IMR-90 (cell line): ENCODE data around the gene TF. TPM values are rescaled to one million over a fixed set of nuclear protein-coding genes. Genes with fewer than 3 reads are reported as not detected.
"Not testable (repeated sequence)": the region's sequence is repeated elsewhere in the genome, so short reads cannot be mapped to it uniquely, and the experiment has no call there.

Experiments
- ATAC-seq: fragments of 200-7000 bp; cut with Tn5 transposase; 2 replicates; pipeline ENCODE4 v1.9.1; 2020; ENCODE audit warnings: low read depth, mild to moderate bottlenecking, moderate library complexity
- BruUV-seq: library from RNA; stranded (reverse); fragments of 400-500 nt; replicated peaks from 2 replicates; lab custom pipeline; 2021; lab: Mats Ljungman, UMichigan
- CTCF ChIA-PET: fragments of 300-600 bp; formaldehyde crosslinking; extraction: SDS; loops from one replicate; lab custom pipeline; 2021; ENCODE audit warnings: antibody characterized with exemption; lab: Yijun Ruan, JAX
- POLR2A ChIA-PET: fragments of 300-600 bp; sonication (Branson Sonifier 250); formaldehyde crosslinking; loops from one replicate; lab custom pipeline; 2022; ENCODE audit warnings: antibody characterized with exemption; ENCODE audit not compliant: unreplicated experiment; lab: Charles Lee
- DNase-seq: peaks from one replicate; pipeline ENCODE4 v3.0.0; 2013
- H2AFZ ChIP-seq: replicated peaks from 2 replicates; pipeline ENCODE3; 2013; ENCODE audit warnings: low read length, mild to moderate bottlenecking; ENCODE audit not compliant: poor library complexity
- H2AK5ac ChIP-seq: 2 replicates; pipeline ENCODE4 v1.6.1; 2013; ENCODE audit warnings: low read depth, low read length, inconsistent platforms
- H2AK9ac ChIP-seq: replicated peaks from 2 replicates; pipeline ENCODE3; 2013; ENCODE audit warnings: mild to moderate bottlenecking, low read depth, low read length, moderate library complexity; ENCODE audit not compliant: poor library complexity
- H2BK120ac ChIP-seq: 2 replicates; pipeline ENCODE4 v1.6.1; 2013; ENCODE audit warnings: low read depth, low read length, inconsistent platforms
- H2BK15ac ChIP-seq: 3 replicates; pipeline ENCODE4 v1.6.1; 2013; ENCODE audit warnings: low read depth, low read length, inconsistent platforms
- H2BK20ac ChIP-seq: 2 replicates; pipeline ENCODE4 v1.6.1; 2013; ENCODE audit warnings: low read depth, mild to moderate bottlenecking, inconsistent platforms, low read length, moderate library complexity
- H2BK5ac ChIP-seq: 2 replicates; pipeline ENCODE4 v1.6.1; 2013; ENCODE audit warnings: mild to moderate bottlenecking, low read depth, low read length, inconsistent platforms; ENCODE audit not compliant: poor library complexity, severe bottlenecking
- H3K14ac ChIP-seq: replicated peaks from 2 replicates; pipeline ENCODE4 v1.6.1; 2013; ENCODE audit warnings: low read depth, low read length, inconsistent platforms
- H3K18ac ChIP-seq: 2 replicates; pipeline ENCODE4 v1.6.1; 2013; ENCODE audit warnings: low read depth, low read length, control low read depth
- H3K23ac ChIP-seq: 2 replicates; pipeline ENCODE4 v1.6.1; 2013; ENCODE audit warnings: low read depth, low read length, inconsistent platforms
- H3K27ac ChIP-seq: 2 replicates; pipeline ENCODE4 v1.5.1; 2013; ENCODE audit warnings: mild to moderate bottlenecking, control low read depth, low read length; ENCODE audit not compliant: insufficient read depth
- H3K27me3 ChIP-seq: 2 replicates; pipeline ENCODE4 v1.6.1; 2013; ENCODE audit warnings: low read length; ENCODE audit not compliant: control insufficient read depth, insufficient read depth
- H3K36me3 ChIP-seq: 2 replicates; pipeline ENCODE4 v1.6.1; 2013; ENCODE audit warnings: low read length, mixed read lengths; ENCODE audit not compliant: control insufficient read depth, insufficient read depth
- H3K4ac ChIP-seq: 2 replicates; pipeline ENCODE4 v1.6.1; 2013; ENCODE audit warnings: low read depth, low read length, inconsistent platforms
- H3K4me1 ChIP-seq: 2 replicates; pipeline ENCODE4 v1.6.1; 2013; ENCODE audit warnings: low read length, mixed read lengths; ENCODE audit not compliant: control insufficient read depth, insufficient read depth
- H3K4me2 ChIP-seq: 2 replicates; pipeline ENCODE4 v1.6.1; 2013; ENCODE audit warnings: low read depth, mild to moderate bottlenecking, control low read depth, low read length, moderate library complexity
- H3K4me3 ChIP-seq: 2 replicates; pipeline ENCODE4 v1.5.1; 2013; ENCODE audit warnings: low read depth, mild to moderate bottlenecking, control low read depth, low read length, moderate library complexity; ENCODE audit not compliant: insufficient read depth
- H3K56ac ChIP-seq: 2 replicates; pipeline ENCODE4 v1.6.1; 2013; ENCODE audit warnings: low read length, inconsistent platforms; ENCODE audit not compliant: insufficient read depth; ENCODE audit errors: extremely low read depth
- H3K79me1 ChIP-seq, 2 experiments: 2 replicates each; pipeline ENCODE4 v1.6.1; 2013; ENCODE audit warnings: low read length in 2 of 2, inconsistent platforms in 1 of 2, low read depth in 1 of 2
- H3K9ac ChIP-seq: 2 replicates; pipeline ENCODE4 v1.6.1; 2013; ENCODE audit warnings: low read depth, low read length, control low read depth
- H3K9me1 ChIP-seq: 2 replicates; pipeline ENCODE4 v1.6.1; 2013; ENCODE audit warnings: low read length, inconsistent platforms; ENCODE audit not compliant: insufficient read depth
- H3K9me3 ChIP-seq: 2 replicates; pipeline ENCODE4 v1.6.1; 2013; ENCODE audit warnings: low read length; ENCODE audit not compliant: control insufficient read depth, insufficient read depth
- H4K20me1 ChIP-seq: 2 replicates; pipeline ENCODE4 v1.6.1; 2013; ENCODE audit warnings: low read length, inconsistent platforms; ENCODE audit not compliant: insufficient read depth
- H4K5ac ChIP-seq: 2 replicates; pipeline ENCODE4 v1.6.1; 2013; ENCODE audit warnings: mild to moderate bottlenecking, low read depth, low read length, control low read depth
- H4K8ac ChIP-seq, 2 experiments: 2 replicates each; pipeline ENCODE4 v1.6.1; 2013; ENCODE audit warnings: low read depth in 2 of 2, low read length in 2 of 2, control low read depth in 1 of 2, inconsistent platforms in 1 of 2
- H4K91ac ChIP-seq: 2 replicates; pipeline ENCODE4 v1.6.1; 2013; ENCODE audit warnings: low read depth, low read length, inconsistent platforms; ENCODE audit not compliant: insufficient read depth
- WGBS, 2 experiments: methylation state at CpG; one replicate each; pipeline versions ENCODE4 v1.1.5 to v1.1.7; 2013; ENCODE audit warnings: missing lambda C conversion rate in 2 of 2; ENCODE audit not compliant: insufficient read length in 1 of 2; ENCODE audit errors: extremely low coverage in 2 of 2; 5-methylcytosine and 5-hydroxymethylcytosine counted together
- dilution Hi-C: fragments of 300-500 bp; cut with HindIII; formaldehyde crosslinking; loops from one replicate; pipeline ENCODE4 v1.14.3; 2018; ENCODE audit warnings: low sequenced_read_pairs; ENCODE audit not compliant: unreplicated experiment
- in situ Hi-C: fragments of 300-500 bp; cut with MboI; formaldehyde crosslinking; loops from 3 replicates; pipeline ENCODE4 v1.14.3; 2019; ENCODE audit warnings: low sequenced_read_pairs, inconsistent platforms, mixed read lengths
- intact Hi-C: fragments of 100-400 bp; cut with micrococcal nuclease; formaldehyde crosslinking; loops from 2 replicates; pipeline ENCODE4 v1.10.0; 2022
- polyA plus RNA-seq, 3 experiments: library from polyadenylated mRNA; depleted of rRNA; stranded (reverse); fragments of >200 nt; gene quantifications; 2 replicates each; pipeline ENCODE4 v1.2.3, GENCODE V29; 2012; ENCODE audit warnings: low replicate concordance in 1 of 3
- total RNA-seq: library from RNA; depleted of rRNA; stranded (reverse); fragments of >200 nt; gene quantifications from 2 replicates; pipeline ENCODE4 v1.2.3, GENCODE V29; 2012

The TF gene
- total and polyA plus RNA-seq, 2 of the 4 experiments (the other 2 are of a cell fraction): 0.07 TPM; not detected in 1

DNA sequence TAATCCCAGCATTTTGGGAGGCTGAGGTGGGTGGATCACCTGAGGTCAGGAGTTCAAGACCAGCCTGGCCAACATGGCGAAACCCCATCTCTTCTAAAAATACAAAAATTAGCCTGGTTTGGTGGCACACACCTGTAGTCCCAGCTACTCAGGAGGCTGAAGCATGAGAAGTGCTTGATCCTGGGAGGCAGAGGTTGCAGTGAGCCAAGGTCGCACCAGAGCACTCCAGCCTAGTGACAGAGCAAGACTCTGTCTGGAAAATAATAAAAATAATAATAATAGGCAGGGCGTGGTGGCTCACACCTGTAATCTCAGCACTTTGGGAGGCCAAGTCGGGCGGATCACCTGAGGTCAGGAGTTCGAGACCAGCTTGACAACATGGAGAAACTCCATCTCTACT is 34.6 kb downstream of the TF start:
- POLR2A ChIA-PET, H2AFZ ChIP-seq, DNase-seq, CTCF ChIA-PET, H2BK120ac ChIP-seq, in situ Hi-C loops, H3K4ac ChIP-seq, H4K5ac ChIP-seq, H3K4me1 ChIP-seq, H3K4me2 ChIP-seq, H2BK15ac ChIP-seq, H2BK5ac ChIP-seq, H3K9me3 ChIP-seq, H3K14ac ChIP-seq, H3K9ac ChIP-seq, H4K8ac ChIP-seq, dilution Hi-C loops, H3K4me3 ChIP-seq, H3K56ac ChIP-seq, intact Hi-C loops, H3K79me1 ChIP-seq, BruUV-seq, H4K20me1 ChIP-seq, H3K18ac ChIP-seq, H3K27ac ChIP-seq, H4K91ac ChIP-seq, ATAC-seq, H2AK9ac ChIP-seq, H2AK5ac ChIP-seq, H3K23ac ChIP-seq, H3K9me1 ChIP-seq, H2BK20ac ChIP-seq, H3K36me3 ChIP-seq: not testable (repeated sequence)
- H3K27me3 ChIP-seq: peaks cover 12% of the 10 kb centered on the region
- WGBS, 2 experiments: no CpG with 5 or more reads among the region's 6 CpGs
